ENCODE data around the gene STPG4. TPM values are rescaled to one million over a fixed set of nuclear protein-coding genes. Genes with fewer than 3 reads are reported as not detected.

Gene STPG4
- total and polyA plus RNA-seq, 3 donors from 2014 or later, result 3.0 to 19.4 (median 8.5) TPM

DNA sequence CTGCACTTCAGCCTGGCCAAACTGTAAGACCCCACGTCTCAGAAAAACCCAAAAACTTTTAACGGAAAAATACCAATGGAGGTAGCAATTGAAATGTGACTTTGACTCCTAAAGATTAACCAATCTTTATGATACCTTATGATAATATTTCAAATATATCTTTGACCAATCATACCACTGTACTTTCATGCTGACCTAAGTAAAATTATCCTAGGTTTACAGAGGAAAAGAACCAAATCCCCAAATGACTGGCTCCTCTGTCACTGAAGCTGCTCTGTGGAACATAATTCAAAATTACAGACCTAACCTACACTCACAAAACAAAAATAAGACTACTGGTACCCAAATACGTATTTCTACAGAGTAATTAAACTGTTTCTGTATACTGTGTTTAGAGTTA lies 7.7 kb upstream of the STPG4 start:
- H3K27ac ChIP-seq, result no peak overlapping the region
- H3K36me3 ChIP-seq (ENCODE audit: low read depth, missing control alignments), result no peaks in the 10 kb centered on the region
- H3K4me1 ChIP-seq, result peaks cover 9% of the 10 kb centered on the region
- no peaks in the 10 kb centered on the region for H3K9me3 ChIP-seq
- no peak overlapping the region for H3K4me3 ChIP-seq
- no peaks in the 10 kb centered on the region for H3K27me3 ChIP-seq
- WGBS, 2 donors, result 84 to 92% methylated on average over 3 of the region's 3 CpGs
- no peak for DNase-seq
- intact Hi-C loops (cut with DNase I; ENCODE audit: low total_unique reads), result no loop called here
- TF ChIP-seq CTCF (IDR thresholded peaks at IDR 0.05) (no peak), POLR2A (IDR thresholded peaks at IDR 0.05) (no peak)

DNA sequence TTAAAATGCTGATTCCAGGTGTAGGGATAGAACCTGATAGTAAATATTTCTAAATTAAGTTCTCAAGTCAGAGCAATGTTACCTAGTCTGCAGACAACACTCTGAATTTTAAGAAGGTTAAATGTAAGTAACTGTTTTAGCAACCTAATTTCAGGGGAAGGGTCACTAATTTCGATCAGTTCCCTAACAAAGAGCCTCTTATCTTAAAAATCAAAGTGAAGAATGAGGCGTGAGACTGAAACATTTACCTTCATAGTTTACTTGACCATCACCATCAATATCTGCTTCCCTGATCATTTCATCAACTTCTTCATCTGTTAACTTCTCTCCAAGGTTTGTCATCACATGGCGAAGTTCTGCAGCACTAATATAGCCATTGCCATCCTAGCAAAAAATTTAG lies 6.4 kb upstream of the STPG4 start:
- intact Hi-C loops (cut with DNase I; ENCODE audit: low total_unique reads), result no loop called here
- H3K27ac ChIP-seq, result no peak overlapping the region
- H3K36me3 ChIP-seq (ENCODE audit: low read depth, missing control alignments), result no peaks in the 10 kb centered on the region
- no peak overlapping the region for H3K4me3 ChIP-seq
- TF ChIP-seq POLR2A (IDR thresholded peaks at IDR 0.05) (no peak), CTCF (IDR thresholded peaks at IDR 0.05) (no peak)
- peaks cover 7% of the 10 kb centered on the region for H3K4me1 ChIP-seq
- WGBS, 2 donors, result 92 to 98% methylated on average over 3 of the region's 3 CpGs
- H3K27me3 ChIP-seq, result no peaks in the 10 kb centered on the region
- no peak for DNase-seq
- H3K9me3 ChIP-seq, result no peaks in the 10 kb centered on the region

- Histone ChIP-seq H3K4me1 (peaks cover 5% of the 10 kb centered on the region), H3K27ac (no peak overlapping the region), H3K9me3 (no peaks in the 10 kb centered on the region), H3K36me3 (ENCODE audit: low read depth, missing control alignments) (no peaks in the 10 kb centered on the region), H3K27me3 (no peaks in the 10 kb centered on the region), H3K4me3 (no peak overlapping the region)
- no peak for DNase-seq
- TF ChIP-seq CTCF (IDR thresholded peaks at IDR 0.05) (no peak), POLR2A (IDR thresholded peaks at IDR 0.05) (no peak)
- WGBS, 2 donors, result 93 to 100% methylated on average over 1 of the region's 1 CpG
- intact Hi-C loops (cut with DNase I; ENCODE audit: low total_unique reads), result no loop called here
These were observed 5.6 kb upstream of the STPG4 start for GRCh38 chr2:47160660-47161059.

DNA sequence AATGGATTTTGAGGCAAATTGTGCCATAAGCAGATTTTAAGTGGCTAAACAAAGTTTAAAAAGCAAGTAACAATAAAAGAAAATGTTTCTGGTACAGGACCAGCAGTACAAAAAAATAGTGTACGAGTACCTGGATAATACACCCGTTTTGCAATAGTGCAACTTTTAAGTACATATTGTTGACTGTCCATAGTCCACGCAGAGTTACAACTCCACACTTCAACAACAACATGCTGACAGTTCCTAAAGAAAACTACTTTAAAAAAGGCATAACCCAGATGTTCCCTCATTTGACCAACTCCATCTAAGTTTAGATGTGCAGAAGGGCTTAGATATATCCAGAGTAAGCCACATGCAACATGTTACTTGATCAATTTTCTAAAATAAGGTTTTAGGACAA lies 5.1 kb upstream of the STPG4 start:
- H3K27me3 ChIP-seq, result no peaks in the 10 kb centered on the region
- intact Hi-C loops (cut with DNase I; ENCODE audit: low total_unique reads), result no loop called here
- H3K4me3 ChIP-seq, result no peak overlapping the region
- no peak overlapping the region for H3K27ac ChIP-seq
- peaks cover 2% of the 10 kb centered on the region for H3K4me1 ChIP-seq
- no peaks in the 10 kb centered on the region for H3K9me3 ChIP-seq
- H3K36me3 ChIP-seq (ENCODE audit: low read depth, missing control alignments), result no peaks in the 10 kb centered on the region
- DNase-seq, result no peak
- TF ChIP-seq POLR2A (IDR thresholded peaks at IDR 0.05), result no peak
- TF ChIP-seq CTCF (IDR thresholded peaks at IDR 0.05), result no peak
- WGBS, 2 donors, result 88 to 94% methylated on average over 3 of the region's 3 CpGs

DNA sequence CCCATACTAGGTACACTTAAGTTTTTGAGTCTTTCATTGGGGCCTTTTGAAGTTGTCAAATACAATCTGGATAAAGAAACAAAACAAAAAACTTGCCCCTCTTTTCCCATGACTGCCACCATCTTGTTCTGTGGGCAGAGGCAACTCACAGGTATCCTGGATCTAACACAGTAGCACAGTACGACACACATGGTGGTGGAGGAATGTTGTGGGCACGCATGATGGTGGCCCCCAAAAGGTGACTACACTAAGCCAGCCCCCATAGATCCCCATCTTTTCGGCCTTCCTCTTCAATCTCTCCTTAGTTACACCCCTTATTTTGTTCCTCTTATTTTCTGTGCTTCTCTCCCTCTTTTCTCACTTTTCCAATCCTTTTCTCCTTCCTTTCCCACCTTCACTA lies 4.5 kb upstream of the STPG4 start:
- Histone ChIP-seq H3K9me3 (no peaks in the 10 kb centered on the region), H3K4me3 (no peak overlapping the region), H3K27ac (no peak overlapping the region), H3K27me3 (no peaks in the 10 kb centered on the region), H3K4me1 (no peaks in the 10 kb centered on the region), H3K36me3 (ENCODE audit: low read depth, missing control alignments) (no peaks in the 10 kb centered on the region)
- no peak for DNase-seq
- intact Hi-C loops (cut with DNase I; ENCODE audit: low total_unique reads), result no loop called here
- TF ChIP-seq CTCF (IDR thresholded peaks at IDR 0.05), result no peak
- no peak for TF ChIP-seq POLR2A (IDR thresholded peaks at IDR 0.05)
- WGBS, 2 donors, result 96 to 100% methylated on average over 3 of the region's 3 CpGs
